ENCODE data around the gene TFDP3.

GRCh38 chrX:133265331-133265730 is 47.2 kb upstream of the TFDP3 start:
- no peak for TF ChIP-seq POLR2A (IDR thresholded peaks at IDR 0.05; ENCODE audit: low read length)
- TF ChIP-seq GATA1 (IDR thresholded peaks at IDR 0.05; ENCODE audit: low read depth, low read length), result no peak
